Measurements from ENCODE around the gene RAB4A. TPM values are rescaled to one million over a fixed set of nuclear protein-coding genes. Genes with fewer than 3 reads are reported as not detected.

Gene RAB4A
- total and polyA plus RNA-seq, 3 donors from 2014 or later, result 27.2 to 55.1 (median 30.2) TPM

DNA sequence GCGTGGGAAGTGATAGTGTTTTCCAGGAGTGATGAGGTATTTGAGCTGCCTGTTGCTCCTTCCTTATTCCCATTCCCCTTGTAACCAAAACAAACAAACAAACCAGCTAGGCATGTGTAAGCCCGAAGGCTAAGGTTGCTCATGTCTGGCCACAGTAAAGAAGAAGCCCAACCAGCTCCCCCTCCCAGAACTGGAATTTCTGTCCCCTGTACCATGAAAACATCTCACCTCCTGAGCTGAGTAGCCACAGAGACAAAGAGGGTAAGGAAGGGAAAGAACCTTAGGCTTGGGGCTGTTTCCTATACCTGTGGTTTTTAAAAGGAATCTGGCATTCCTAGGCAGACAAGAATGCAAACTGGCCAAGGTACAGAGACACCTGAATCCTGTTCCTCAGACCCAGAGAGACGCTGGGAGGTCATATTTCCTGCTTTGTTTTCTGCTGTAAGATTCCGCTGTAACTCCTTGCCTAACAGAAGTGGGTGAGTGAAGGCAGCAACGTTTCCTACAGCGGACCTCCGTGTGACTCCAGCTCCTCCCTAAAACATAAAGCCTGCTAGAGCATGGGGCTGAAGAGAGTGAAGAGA, 41.7 kb upstream of the RAB4A start:
- Histone ChIP-seq H3K27ac (peak overlapping the region; percentile 29 to 53), H3K36me3 (ENCODE audit: low read depth, missing control alignments) (no peaks in the 10 kb centered on the region), H3K9me3 (no peaks in the 10 kb centered on the region), H3K4me3 (no peak overlapping the region), H3K27me3 (no peaks in the 10 kb centered on the region), H3K4me1 (peaks cover 19% of the 10 kb centered on the region)
- 16 to 25% methylated on average over 7 of the region's 7 CpGs for WGBS, 2 donors
- DNase-seq, result no peak
- TF ChIP-seq, protein P1, sequence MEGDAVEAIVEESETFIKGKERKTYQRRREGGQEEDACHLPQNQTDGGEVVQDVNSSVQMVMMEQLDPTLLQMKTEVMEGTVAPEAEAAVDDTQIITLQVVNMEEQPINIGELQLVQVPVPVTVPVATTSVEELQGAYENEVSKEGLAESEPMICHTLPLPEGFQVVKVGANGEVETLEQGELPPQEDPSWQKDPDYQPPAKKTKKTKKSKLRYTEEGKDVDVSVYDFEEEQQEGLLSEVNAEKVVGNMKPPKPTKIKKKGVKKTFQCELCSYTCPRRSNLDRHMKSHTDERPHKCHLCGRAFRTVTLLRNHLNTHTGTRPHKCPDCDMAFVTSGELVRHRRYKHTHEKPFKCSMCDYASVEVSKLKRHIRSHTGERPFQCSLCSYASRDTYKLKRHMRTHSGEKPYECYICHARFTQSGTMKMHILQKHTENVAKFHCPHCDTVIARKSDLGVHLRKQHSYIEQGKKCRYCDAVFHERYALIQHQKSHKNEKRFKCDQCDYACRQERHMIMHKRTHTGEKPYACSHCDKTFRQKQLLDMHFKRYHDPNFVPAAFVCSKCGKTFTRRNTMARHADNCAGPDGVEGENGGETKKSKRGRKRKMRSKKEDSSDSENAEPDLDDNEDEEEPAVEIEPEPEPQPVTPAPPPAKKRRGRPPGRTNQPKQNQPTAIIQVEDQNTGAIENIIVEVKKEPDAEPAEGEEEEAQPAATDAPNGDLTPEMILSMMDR (IDR thresholded peaks at IDR 0.05), result no peak
- TF ChIP-seq POLR2A (IDR thresholded peaks at IDR 0.05), result no peak
- intact Hi-C loops (cut with DNase I; ENCODE audit: low total_unique reads), result loop anchor here (10.0 kb wide), 1 partner anchor 494 kb away; the partner anchor contains the start of gene RHOU

DNA sequence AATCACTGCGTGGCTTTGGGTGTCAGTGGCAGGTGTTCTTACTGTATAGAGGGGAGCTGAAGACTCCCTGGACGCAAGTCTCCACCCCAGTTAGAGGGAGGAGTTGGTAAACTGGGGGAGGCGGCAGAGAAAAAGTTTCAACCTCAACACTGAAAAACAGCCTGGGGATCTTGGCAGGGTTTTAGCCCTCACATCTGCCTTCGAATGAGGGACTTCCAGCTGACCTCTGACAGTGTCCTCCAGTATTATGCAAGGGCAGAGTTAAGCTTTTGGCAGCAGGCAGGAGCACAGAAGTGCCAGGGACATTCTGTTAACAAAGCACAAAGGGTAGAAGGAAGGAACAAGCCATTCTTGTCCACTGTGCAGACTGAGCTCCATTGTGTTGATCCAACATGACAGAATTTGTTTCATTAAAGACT, 41.2 kb upstream of the RAB4A start:
- peaks cover 20% of the 10 kb centered on the region for H3K4me1 ChIP-seq

GRCh38 chr1:229230140-229230892, 40.6 kb upstream of the RAB4A start:
- Histone ChIP-seq H3K27ac (peak overlapping the region in 1 of 2 donors; percentile 53), H3K27me3 (no peaks in the 10 kb centered on the region), H3K36me3 (ENCODE audit: low read depth, missing control alignments) (no peaks in the 10 kb centered on the region), H3K4me1 (peaks cover 24% of the 10 kb centered on the region), H3K9me3 (no peaks in the 10 kb centered on the region), H3K4me3 (no peak overlapping the region)
- TF ChIP-seq, protein P1 (IDR thresholded peaks at IDR 0.05), result no peak
- no peak for TF ChIP-seq POLR2A (IDR thresholded peaks at IDR 0.05)
- intact Hi-C loops (cut with DNase I; ENCODE audit: low total_unique reads), result no loop called here
- WGBS, 2 donors, result 48 to 59% methylated on average over 10 to 14 of the region's 14 CpGs
- DNase-seq, result no peak

More for the DNA sequence above, 41.2 kb upstream of the RAB4A start:
- intact Hi-C loops (cut with DNase I; ENCODE audit: low total_unique reads), result loop anchor here (10.0 kb wide), 1 partner anchor 495 kb away; the partner anchor contains the start of gene RHOU
- no peaks in the 10 kb centered on the region for H3K36me3 ChIP-seq (ENCODE audit: low read depth, missing control alignments)
- WGBS, 2 donors, result 27 to 50% methylated on average over 4 of the region's 4 CpGs
- DNase-seq, result peak; percentile 91
- H3K27ac ChIP-seq, result peak overlapping the region; percentile 29 to 53
- H3K9me3 ChIP-seq, result no peaks in the 10 kb centered on the region
- no peaks in the 10 kb centered on the region for H3K27me3 ChIP-seq
- H3K4me3 ChIP-seq, result no peak overlapping the region
- TF ChIP-seq, protein P1 (IDR thresholded peaks at IDR 0.05), result peak in 1 of 3 experiments; percentile 9
- no peak for TF ChIP-seq POLR2A (IDR thresholded peaks at IDR 0.05)

DNA sequence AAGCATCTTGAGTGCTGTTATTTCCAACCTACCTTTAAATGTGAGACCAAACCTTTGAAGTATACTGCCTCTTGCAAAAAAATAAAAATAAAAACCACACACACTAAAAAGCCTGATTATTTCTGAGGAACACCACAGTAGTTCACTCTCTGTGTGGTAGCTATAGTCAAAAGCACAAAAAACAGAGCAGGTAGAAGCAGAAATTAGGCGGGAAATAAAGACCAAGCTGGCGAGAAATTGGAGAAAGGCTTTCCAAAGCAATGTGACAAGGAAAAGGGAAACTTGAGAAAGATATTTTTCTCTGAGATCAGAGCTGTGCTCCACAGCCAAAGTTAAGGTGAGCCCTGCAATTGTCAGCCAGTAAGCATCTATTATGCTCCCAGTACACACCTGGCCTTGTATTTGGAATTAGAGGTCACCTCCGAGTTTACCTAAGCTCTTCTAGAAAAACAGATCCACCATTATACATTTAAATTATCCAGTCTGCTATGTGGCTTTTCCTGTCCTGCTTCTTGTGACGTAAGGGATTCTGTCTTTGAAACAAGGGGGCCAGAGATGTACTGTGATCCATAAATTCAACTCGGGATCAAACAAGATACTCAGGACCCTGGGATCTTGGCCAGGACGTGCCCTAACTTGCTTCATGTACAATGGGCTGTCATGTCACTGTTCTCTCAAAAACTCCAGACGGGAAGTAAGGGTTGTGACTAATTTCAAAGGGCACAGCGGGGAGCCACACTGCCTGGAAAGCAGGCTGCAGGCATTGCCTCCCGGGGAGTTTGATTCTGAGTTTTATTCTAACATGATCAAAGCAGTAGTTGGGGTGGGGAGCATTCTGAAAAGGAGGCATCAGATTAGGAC, 39.8 kb upstream of the RAB4A start:
- H3K27ac ChIP-seq, result peak overlapping the region in 1 of 2 donors; percentile 53
- peaks cover 24% of the 10 kb centered on the region for H3K4me1 ChIP-seq
- H3K4me3 ChIP-seq, result no peak overlapping the region
- H3K27me3 ChIP-seq, result no peaks in the 10 kb centered on the region
- H3K36me3 ChIP-seq (ENCODE audit: low read depth, missing control alignments), result no peaks in the 10 kb centered on the region
- no peaks in the 10 kb centered on the region for H3K9me3 ChIP-seq
- 87% methylated on average over 9 of the region's 9 CpGs for WGBS, 2 donors
- no peak for TF ChIP-seq POLR2A (IDR thresholded peaks at IDR 0.05)
- TF ChIP-seq, protein P1 (IDR thresholded peaks at IDR 0.05), result no peak
- DNase-seq, result no peak
- intact Hi-C loops (cut with DNase I; ENCODE audit: low total_unique reads), result no loop called here
